Endometrium (tissue), 2 donors: Measurements from ENCODE around the gene BPIFB1.

Experiments
- FAIRE-seq: peaks from 2 replicates; lab custom pipeline; 2012; peaks lifted over from hg19 to GRCh38; lab: Jason Lieb, UNC
- donor health status: control.
- donor health status: control.

The BPIFB1 gene

DNA sequence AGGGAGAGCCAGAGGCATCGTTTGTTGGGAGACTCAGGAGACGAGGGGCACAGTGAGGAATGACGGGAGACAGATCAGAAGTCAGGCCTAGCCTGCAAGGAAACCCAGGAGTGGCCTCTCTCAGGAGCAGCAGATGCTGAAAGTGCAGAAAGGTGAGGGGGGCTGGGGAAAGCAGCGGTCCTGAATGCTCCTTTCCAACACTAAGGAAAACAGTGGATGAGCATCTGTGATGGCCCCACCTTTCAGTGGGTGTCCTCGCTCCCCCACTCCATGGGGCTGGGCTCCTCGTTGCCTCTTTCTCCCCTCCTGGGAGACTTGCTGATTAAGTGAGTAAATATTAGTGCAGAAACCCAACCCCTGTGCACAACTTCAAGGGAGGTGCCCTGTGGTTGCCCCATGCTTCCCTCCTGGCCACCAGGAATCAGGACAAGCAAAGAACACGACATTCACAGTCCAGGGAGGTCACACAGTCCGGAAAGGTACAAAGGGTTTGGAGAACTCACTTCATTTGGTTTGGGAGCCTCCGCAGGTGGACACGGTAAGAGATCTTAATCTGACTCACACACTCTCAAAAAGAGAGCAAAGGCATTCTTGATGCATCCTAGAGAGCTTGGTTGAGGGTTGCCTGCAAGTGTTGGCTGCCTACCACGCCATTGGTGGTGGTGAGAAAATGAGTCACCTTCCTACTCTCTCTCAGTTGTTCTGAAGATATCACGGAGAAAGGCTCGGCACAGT is 9.7 kb upstream of the BPIFB1 start:
- FAIRE-seq: no peak

DNA sequence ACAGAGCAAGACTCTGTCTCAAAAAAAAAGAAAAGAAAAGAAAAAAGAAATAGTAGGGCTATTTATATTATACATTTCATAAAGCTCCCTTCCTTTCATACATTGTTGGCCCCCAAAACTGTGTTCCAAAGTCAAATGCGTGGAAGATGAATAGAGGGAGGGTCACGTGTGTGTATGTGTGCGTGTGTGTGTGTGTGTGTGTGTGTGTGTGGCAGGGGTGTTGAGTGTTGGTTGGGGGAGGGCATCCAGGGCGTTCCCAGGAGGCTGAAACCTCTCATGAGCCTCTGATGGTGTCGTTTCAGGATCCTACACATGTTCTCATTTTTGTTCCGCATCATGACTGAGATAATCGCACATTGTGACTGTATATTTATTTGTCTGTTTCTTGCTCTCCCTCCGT is 7.8 kb upstream of the BPIFB1 start:
- FAIRE-seq: no peak

DNA sequence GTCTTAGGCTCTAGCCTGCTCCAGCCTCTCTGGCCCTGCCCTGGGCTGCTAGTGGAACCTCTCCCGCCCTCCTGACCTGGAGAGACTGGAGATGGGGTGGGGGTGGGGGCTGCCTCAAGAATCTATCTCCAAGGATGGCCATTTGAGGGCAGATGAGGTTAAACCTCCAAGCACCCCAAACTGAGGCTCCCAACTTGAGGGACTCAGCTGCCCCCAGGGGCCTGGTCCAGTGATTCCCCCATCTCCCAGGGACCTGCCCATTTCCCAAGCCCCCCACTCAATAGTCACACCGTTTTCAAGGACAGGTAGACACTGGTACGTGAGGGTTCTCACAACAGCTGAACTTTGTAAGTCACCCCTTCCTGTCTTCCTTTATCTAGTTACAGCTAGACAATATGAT is 7.1 kb upstream of the BPIFB1 start:
- no peak for FAIRE-seq

DNA sequence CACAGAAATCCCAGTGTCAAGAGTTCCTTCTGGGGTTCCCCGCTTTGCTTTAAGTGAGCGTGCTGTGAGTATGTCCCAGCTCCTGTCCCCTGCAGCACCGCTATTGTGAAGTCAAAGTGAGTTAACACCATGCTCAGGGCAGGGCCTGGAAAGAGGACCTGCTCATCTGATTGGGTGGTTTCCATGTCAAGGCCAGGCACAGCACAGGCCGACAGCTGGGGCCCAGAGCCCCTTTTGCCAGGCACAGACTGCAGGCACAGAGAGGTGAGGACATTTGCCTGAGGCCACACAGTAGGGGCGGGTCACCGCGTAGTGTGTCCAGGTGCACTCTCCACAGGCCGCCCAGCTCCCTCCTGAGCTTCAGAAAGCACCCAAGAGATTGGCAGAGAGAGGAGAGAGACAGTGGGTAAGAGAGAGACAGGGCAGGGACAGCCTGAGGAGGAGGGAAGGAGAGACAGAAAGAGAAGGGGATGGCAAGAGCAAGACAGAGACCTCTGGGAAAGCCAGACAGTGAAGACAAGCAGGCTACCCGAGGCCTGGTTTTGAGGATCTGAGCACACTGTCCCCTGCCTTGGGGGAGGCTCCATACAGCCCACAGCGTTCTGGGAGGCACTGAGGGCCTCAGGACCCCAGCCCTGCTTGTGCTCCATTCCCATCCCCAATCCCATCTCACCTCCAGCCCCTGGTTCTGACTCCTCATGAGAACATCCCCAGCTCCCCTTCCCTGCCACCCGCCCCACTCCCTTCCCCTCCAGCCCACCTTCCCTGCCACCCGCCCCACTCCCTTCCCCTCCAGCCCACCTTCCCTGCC is 6.5 kb upstream of the BPIFB1 start:
- no peak for FAIRE-seq

DNA sequence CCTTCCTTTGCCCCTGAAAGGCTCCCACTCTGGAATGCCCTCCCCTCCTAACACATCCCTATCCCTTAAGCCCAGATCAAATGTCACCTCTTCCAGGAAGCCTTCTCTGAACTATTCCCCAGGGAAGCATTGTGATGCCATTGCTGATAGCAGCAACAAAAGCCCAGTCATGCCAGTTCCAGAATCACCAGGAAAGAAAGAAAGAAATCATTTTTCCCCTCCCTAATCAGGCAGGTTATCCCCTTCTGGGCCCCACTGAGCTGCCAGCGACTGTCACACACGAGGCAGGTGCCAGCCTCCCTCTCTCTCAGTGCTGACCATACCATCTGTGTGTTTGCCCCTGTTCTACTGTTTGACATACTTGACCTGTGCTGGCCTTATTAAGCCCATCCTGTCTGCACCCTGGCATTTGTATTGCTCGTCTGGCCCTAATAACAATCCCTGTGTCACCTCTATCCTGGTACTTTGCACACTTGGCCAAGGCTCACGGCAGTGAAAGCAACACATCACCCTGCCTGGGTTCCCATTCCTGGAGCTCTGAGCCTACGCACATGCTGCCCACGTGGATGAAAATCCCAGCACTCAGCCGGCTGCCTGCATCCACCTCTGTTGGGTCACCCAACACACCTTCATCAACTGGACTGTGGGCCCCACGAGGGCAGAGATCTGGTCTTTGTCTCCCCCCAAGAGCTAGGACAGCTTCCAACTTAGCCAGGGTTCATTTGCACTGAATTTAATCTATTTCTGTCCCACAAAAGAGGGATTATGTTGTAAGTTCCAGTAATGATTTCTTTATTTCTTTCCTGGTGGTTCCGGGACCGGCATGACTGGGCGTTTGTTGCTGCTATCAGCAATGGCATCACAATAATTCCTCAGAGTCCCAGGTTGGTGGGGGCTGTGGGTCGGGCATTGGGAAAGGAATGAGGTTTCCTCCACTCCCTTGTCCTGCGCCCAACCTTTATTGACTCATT is 5.3 kb upstream of the BPIFB1 start:
- FAIRE-seq: no peak

DNA sequence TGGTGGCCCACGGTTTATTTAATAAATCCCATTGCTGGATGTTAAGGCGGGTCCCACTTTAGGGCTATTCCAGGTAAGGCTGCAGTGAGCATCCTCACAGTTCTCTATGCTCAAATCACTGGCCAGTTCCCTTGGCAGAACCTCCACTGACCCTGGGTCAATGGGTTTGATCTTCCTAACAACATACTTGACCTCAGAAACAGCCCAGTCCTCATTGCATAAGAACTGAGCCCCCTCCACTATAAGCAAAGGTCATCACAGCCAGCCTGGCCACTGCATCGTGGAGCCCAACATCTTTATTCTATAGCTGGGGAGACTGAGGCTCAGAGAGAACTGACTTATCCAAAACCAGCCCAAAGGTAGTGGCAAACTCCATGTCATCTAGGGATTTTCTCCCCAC is 4.3 kb upstream of the BPIFB1 start:
- no peak for FAIRE-seq

DNA sequence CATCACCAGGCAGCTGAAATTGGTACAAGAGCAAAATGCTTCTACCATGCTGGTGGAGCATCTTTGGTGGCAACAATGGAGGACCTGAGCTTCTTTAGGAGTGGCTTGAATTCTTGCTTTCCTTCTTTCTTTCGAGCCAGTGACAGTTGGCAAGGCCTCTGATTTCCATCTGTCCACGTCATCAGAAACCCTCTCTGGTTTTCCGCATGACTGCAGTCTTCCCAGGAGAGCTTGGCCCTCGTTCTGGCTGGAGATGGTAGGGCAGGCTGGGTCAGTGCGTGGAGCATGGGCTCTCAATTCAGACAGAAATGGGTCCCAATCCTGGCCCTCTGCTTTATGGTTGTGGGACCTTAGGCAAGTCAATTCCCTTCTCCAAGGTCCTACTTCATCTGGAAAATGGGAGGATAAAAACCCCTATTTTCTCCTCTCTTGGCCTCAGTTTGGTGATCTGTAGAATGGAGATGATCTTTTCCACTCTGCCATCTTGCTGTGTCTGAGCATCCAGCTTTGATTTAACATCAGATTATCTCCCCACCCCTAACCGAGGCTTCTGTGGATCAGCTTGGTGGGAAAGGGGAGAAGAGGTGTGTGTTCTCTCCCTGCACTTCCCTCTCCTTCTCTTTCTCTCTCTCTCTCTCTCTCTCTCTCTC is 3.6 kb upstream of the BPIFB1 start:
- FAIRE-seq: no peak

DNA sequence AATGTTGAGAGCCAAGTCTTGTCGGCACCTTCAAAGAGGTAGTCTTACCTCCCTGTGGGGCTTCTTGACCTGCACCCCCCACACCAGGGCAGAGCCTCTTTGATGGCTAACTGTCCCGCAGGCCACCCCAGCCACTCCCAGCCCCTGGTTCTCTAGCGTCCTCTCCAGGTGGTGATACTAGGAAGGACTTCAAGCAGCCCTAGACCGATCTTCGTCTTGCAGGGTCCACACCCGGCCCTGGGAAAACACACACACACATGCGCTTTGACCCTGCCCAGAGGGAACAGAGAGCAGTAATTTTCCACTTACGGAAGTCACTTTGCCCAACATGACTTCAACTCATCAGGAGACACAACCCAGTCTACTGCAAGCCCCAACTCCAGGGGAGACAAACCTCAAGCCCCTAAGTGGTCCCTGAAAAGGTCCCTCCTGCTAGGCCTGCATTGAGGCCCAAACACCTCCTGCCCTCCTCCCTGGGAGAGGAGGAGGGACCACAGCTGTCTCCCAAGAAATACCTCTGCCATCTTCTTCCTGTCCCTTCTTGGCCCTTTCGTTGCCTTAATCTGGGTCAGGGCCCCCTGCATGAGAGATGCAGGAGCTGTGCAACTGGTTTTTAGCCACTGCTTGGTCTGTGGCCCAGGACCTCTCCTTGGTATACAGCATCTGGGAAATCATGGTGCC is 2.9 kb upstream of the BPIFB1 start:
- FAIRE-seq: no peak

DNA sequence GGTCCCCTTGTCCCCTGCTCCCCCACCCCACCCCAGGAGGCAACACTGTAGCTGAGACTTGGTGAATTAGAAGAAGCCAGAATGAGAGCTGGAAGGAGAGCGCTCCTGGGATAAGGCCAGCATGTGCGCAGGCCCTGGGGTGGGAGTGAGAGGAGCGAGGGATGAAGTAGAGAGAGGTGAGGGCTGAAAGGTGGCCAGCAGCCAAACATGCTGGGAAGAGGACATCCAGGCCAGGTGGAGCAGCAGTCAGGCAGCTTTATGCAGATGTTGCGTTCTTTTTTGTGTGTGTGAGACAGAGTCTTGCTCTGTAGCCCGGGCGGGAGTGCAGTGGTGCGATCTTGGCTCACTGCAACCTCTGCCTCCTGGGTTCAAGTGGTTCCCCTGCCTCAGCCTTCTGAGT is 2.2 kb upstream of the BPIFB1 start:
- FAIRE-seq: no peak

DNA sequence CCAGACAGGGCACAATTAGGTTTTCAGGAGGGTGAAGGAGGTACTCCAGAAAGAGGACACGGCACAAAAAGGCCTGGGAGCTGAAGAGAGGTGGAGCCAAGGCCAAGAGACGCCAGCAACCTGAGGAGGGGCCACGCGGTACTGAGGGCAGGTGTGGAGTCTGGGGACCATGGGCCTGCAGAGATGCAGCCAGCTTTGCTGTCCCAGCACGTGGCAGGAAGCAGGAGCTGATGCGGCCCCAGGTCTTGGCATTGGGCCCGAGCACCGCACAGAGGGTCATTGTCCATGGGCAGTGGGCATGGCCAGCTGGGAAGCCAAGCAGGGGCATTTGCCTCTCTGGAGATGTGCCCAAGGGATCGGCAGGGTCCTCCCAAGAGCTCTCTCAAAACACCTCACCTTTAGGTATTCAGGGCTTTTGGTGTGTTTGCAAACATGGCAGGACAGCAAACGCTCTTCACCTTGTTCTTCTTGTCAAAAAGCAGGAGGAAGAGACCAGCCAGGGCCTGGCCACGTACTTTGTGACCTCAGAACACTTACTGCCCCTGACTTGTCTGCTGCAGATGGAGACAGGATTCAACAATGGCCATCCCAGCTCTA is 1.4 kb upstream of the BPIFB1 start:
- no peak for FAIRE-seq

DNA sequence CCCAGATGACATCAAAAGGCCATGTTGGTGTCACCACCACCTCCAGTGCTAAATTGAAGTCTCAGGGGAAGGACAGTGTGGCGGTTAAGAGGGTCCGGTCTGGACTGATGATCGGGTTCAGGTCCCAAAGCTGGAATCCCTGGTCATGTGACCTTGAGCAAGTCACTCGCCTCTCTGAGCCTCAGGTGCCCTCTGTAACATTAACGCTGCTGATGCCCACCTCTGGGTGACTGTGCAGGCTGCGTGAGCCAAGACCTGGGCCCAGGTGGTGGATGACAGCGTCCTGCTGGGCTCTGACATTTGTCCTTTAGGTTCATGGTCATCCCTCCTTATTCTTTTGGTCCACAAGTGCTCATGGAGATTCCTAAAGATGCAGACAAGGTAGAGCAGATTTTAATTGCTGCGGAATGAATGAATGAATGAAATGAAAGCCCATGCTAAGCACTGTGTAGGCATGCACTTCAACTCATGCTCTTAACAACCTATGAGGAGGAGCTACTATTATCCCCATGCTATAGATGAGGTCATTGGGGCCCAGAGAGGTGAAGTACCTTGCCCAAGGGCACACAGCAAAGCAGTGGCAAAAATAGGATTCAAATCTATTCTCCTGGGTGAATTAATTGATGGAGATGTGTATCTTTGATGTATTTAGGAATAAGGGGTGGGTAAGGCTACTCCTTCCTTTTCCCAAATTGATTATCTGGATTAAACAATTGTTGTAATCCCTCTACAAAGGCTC is 649 bp upstream of the BPIFB1 start:
- FAIRE-seq: no peak

DNA sequence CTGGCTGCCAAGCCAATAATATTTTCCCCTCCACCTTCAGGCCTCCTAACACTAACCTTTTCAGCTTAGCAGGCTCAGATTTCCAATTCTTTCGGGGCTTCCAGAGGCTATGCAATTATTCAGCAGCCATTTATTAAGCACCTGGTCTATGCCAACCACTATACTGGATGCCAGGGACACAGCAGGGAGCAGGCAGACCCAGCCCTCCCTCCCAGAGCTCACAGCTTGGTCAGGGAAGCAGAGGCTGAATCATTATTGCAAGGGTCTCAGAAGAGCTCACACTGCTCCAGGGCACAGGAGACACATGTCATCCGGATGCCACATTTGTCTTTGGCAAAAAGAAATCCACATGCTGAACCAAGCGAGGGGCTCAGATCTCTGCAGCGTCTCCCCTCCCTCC is 1.3 kb downstream of the BPIFB1 start:
- FAIRE-seq: no peak

DNA sequence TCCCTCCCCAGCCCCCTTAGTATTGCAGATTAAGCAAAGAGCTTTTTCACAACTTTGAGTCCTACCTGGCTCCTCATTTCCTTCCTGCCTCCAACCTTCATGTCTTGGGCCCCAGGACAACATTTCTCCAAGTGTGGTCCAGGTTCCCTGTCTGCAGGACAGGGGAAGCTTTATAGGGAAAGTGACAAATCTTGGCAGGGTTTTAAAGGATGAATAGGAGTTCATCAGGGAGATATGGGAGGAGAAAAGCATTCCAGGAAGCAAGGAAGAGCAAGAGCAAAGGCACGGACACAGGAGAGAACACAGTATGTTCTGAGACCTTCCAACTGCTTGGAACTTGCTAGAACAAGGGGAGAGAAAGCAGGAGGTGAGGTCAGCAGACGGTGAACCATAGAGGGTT is 1.9 kb downstream of the BPIFB1 start:
- no peak for FAIRE-seq

DNA sequence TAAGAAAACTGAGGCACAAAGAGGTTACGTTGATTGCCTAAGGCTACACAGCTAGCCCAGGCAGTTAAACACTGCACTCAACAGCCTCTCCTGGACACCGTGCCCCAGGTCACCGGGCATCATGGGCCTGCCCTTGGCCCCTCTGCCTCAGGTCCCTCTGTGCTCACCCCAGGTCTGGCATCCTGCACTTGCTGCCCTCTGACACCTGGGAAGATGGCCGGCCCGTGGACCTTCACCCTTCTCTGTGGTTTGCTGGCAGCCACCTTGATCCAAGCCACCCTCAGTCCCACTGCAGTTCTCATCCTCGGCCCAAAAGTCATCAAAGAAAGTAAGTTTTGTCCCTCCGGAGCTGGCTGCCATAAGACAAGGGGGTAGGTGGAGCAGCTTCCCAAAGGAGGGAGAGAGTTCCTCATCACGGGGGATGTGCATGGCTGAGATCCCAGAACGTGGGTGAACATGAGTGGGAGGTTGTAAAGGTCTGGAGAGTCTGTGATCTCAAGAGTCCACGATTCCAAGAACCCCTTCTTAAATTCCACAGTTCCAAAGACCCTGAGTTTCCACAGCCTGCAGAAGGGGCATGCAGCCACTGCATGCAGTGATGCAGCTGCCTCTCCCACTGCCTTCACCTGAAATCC is 3.0 kb downstream of the BPIFB1 start:
- FAIRE-seq: no peak

DNA sequence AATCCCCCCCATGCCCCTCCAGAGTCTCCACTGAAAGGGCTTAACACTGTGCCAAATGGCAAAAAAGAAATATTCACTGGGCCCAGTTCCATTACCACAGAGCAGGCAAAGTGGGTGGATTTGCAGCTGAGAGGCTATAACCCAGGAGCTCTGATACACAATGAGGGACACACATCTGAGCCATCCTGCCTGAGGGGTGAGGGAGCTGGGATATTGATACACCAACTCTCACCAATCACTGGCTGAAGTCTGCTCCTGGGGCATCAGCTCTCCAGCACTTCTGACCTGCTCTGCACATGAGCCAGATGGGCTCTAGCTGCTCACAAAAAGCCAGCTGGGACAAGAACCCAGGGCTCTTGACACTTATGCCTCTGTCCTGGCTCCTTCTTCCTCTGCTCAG is 4.9 kb downstream of the BPIFB1 start:
- no peak for FAIRE-seq

DNA sequence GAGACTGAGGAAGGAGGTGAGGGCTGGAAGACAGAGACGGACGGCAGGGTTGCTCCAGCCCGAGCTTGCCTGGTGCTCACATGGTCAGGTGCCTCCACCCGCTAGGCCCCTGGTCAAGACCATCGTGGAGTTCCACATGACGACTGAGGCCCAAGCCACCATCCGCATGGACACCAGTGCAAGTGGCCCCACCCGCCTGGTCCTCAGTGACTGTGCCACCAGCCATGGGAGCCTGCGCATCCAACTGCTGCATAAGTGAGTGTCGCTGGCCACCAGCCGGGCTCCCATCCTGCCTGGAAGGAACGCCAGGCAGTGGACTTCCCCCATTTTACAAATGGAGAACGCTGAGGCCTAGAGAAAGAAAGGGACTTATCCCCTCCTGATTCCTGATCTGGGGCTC is 7.8 kb downstream of the BPIFB1 start:
- FAIRE-seq: no peak

DNA sequence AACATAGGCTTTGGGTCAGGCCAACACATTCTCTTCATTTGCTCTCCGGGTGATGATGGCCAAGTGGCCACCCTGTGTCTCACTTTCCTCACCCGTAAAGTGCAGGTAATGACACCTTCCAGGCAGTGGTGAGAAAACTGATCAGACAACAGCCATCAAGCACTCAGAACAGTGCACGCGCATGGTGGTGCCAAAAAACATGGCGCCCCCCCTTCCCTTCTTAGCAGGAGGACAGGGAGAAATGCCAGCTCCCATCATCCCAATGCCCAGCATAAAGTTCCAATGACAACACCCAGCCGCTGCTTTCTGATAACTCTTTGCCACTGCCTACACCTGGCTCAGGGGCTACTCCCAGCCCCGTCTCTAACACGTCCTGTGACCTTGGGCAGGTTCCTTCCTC is 8.4 kb downstream of the BPIFB1 start:
- FAIRE-seq: no peak

DNA sequence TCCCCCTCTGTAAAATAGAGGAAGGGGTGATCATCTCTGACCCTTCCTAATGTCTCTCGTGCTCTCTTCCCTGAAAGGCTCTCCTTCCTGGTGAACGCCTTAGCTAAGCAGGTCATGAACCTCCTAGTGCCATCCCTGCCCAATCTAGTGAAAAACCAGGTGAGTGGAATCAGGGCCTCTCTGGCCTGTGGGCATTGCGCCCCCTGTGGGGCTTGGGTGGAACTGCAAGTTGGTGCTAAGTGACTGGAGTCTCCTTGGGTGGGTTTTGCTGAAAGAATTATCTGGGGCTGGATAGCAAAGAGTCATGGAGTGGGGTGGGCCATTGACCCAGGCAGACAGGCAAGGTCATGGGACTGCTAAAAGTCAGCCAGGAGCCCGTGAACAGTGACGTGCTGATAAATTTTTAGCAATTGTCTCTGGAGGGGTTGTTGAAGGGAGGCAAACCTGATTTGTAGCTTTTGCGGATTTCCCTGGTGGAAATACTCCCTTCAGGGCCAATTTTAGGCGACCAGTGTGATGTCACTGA is 8.9 kb downstream of the BPIFB1 start:
- FAIRE-seq: no peak

DNA sequence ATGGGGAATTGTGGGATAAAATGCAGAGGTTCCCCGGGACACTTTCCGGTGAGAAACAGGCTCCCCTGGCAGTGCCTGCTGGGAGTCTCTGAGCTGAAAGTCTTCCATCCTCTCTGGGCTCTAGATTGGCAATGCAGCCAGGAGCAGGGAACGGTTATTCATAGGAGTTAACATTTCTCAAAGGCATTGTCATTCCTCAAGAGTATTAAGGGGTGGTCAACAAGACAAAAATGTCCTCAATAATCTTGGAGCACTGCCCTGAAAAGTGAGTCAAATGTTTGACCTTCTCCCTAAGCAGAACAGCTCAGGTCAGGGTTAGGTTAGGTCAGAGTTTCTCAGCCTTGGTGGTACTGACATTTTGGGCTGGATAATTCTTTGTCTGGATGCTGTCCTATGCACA is 13.2 kb downstream of the BPIFB1 start:
- no peak for FAIRE-seq

DNA sequence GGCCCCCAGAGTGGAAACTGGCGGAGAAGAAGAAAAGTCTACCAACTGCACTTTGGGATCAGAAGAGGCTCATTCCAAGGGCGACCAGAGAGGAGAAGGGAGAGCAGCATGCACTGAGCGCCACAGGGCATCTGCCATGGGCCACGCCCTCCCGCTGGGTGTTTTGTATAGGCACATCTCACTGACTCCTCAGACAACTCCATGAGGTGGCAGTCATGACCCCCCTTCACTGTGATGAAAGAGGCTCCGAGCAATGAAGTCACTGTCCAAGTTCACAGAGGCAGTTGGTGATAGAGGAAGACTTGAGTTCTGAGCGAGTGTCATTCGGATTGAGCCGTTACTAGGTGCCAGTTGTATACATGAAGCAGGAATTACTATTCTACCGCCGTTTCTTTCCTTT is 15.4 kb downstream of the BPIFB1 start:
- no peak for FAIRE-seq
